Activated CD8-positive, alpha-beta memory T cell treated with anti-CD3 and anti-CD28 coated beads for 24 hours (primary cell): Measurements from ENCODE around the gene GNMT.
"Not testable (repeated sequence)": the region's sequence is repeated elsewhere in the genome, so short reads cannot be mapped to it uniquely, and the experiment has no call there.

Experiments used
- DNase-seq: peaks from one replicate; pipeline ENCODE4 v3.0.0-alpha.2; 2020

Gene GNMT

DNA sequence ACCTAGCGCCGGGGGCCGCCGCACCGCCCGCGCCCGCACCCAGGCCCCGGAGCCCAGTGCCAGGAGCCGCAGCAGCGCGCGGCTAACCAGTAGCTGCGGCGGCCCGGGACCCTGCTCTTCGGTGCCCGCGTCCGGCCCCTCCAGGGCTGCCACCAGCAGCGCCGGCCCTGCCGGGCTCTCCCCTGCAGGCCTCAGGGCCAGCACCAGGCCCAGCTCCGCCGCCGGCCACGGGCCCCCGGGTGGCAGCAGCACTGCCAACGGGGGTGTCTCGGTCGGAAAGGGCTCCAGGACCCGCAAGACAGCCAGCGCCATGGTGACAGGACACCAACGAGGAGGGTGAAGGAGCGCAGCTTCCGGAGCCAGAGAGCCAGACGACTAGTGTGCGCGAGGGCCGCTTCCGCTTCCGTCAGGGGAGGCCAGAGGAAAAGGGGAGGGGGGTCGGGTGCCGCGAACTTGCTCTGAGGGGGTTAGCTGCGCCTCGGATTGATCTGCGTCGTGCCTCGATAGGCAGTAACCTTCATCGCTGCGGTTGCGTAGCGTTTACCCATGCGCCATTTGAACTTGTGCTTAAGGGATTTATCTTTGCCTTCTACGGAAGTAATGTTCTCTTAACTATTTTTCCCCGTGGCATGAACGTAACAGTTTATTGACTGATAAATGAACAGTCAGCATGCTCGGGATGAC lies 18.4 kb downstream of the GNMT start, which contains the start of gene PEX6:
Gene PEX6, minus strand, starts transcription at position 343 of the 684 bp plus-strand sequence. Its CDS starts 31 bp downstream, at position 312.
- DNase-seq: peak; percentile 96

DNA sequence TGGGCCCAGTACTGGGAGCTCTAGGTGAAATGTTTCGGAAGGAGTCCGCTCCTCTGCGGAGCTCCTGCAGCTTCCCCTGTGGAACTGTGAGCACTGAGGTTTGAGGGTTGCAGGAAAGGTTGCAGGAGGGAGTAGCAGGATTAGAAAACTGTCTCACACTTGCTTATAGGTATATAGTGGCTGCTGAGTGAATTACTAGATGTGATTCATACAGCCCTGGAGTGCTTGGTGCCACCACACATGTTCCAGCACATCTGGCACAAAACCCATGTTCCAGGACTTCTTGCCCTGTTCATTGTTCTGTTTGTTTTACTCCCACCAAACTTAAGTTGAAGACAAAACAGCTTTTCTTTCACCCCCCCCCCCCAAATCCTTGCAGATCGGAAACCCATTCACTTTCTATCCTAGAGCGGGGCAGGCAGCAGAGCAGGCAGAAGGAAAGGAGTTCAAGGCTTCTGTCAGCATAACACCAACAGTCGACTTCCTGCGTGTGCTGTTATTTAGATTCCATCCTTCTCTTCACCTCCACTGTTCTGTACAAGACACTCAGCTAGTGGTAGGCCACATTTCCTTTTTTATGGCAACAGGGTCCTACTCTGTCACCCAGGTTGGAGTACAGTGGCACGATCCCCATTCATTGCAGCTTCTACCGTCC lies 19.1 kb downstream of the GNMT start:
- DNase-seq: no peak

DNA sequence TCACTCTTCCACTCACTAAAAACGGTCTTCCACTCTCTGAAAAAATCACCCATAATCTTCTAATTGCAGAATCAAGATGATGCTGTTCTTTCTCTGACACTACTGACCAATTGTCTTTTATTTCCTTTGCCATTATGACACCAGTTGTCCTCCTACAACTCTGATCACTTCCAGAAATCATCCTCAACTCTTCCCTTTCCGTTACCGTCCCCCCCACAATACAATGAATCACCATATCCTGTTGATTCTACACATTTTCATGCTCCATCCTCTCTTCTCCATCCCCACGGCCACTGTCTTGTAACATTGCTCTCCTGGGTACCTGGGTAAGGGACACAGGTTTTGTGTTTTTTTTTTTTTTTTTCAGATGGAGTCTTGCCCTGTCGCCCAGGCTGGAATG lies 21.3 kb downstream of the GNMT start:
- no peak for DNase-seq

DNA sequence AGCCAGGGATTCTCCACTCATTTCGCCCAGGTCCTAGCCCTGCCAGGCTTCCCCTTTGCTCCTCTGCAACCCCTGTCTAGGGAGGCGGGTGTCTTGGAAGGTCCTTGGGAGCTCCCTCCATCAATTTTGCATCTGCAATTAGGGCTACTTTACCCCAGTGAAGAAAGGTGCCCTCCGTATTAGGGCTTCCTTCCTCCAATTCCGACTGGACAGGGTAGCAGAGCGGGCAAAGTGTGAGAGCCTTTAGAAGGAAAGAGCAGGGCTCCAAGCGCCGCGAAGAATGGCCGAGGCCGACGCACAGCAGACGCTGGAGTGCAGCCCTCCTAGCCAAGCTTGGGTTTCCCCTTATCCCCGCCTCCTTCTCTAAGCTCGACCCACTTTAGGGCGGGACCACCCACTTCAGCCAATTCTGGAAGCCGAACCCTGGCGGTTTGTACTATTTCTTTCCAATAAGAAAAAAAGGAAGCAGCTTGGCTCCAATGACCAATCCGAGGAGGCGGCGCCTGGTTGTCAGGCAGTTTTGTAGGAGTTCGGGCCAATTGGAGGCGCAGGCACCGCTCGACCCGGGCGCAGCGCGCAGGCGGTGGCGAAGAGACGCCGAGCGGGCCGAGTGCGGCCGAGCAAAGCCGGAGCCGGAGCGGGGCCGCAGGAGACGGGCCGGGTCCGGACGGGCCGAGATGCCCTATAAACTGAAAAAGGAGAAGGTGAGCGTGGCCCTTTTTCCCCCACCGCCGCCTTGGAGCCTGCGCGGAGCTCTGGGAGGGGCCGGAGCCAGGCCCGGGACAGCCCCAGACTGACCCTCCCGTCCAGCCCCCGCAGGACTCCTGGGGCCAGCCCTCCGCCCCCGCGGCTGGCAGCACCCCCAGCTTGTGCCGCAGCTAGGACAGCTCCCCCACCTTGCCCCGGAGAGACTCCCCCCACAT lies 23.7 kb downstream of the GNMT start, which contains the start of gene PPP2R5D:
Gene PPP2R5D, plus strand, starts transcription at position 570 of the 923 bp plus-strand sequence. Its CDS starts 108 bp downstream, at position 678.
- DNase-seq: peak; percentile 97

DNA sequence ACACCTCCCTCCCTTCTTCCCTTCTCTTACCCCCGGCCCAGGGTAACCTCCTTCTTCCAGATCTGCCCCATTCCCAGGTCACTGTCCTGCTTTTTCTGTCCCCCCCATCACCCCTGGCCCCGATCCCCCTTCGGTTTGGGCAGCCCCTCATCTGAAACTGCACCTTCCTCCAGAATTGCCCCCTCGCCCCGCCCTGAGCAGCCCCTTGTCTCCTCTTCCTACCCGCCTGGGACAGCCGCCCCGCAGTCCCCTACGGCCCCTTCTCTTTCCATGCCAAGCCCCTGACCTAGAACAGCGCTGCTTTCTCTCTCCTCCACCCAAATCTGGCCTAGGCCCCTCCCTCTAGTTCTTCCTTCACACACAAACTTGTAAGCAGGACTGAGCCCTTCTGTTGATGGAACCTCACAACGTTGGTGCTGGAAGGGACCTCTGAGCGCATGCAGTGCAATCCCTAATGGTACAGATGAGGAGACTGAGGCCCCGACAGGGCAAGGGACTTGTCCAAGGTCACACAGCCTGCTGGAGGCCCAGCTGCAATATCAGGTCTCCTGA lies 24.4 kb downstream of the GNMT start:
- DNase-seq: peak; percentile 68

DNA sequence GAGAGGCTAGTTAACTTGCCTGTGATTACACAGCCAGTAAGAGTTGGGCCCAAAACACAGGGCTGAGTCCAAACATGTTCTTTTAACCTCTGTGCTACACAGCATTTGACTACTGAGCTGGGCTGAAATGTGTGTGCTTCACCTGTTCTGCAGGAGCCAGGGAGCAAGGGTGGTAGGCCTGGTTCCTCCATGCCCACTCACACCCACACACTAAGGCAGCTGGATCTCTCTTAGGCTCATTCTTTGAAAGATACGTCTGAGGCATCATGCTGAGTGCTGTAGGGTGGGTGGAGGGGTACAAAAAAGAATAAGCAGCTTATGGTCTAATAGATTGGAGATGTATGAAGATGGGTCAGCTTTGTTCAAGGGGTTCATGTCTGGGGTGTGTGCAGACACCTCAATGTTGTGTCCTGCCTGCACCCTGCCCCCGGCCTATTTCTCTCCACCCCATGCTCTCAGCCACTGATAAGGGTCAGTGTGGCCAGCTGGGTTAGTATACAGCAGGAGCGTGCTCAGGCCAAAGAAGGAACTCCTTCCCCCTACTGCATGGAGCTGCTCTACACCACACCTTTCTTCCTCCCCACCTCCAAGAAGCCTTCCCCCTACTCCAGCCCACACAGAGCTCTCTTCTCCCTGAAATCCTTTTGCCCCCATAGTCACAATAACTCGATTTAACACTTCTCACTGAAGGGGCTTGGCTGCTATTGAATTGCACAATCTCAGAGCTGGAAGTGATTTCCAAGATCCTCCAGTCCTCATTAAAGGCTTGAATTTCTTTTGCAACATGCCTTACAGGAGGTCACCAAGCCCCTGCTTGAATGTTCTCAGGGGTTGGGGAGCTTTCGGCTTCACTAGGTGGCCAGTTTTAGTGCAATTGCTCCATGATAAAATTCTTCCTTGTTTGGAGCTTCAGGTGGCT lies 27.2 kb downstream of the GNMT start:
- DNase-seq: no peak

DNA sequence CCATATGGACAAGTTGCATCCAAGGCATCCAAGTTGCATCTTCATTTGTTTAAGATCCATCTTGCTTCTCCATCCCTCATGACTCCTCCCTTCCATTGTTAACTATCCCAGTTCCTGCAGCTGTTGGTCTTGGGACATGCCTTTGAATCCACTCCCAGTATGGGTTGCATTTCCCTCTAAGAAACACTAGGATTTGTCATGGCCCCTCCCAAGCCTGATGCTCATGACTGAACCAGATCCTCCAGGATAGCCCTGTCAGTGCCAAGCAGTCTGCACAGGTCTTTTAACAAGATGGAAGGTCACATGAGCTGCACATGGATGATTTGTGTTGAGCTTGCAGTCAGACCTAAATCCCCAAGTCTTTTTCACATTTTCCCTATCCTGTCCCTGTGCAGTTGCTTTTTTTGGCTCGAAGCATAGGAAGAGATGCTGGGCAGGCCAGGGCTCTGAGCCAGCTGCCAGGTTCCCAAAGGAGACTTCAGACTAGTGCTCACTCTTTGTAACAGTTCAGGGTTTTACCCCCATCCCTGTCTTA lies 28.0 kb downstream of the GNMT start:
- DNase-seq: no peak

DNA sequence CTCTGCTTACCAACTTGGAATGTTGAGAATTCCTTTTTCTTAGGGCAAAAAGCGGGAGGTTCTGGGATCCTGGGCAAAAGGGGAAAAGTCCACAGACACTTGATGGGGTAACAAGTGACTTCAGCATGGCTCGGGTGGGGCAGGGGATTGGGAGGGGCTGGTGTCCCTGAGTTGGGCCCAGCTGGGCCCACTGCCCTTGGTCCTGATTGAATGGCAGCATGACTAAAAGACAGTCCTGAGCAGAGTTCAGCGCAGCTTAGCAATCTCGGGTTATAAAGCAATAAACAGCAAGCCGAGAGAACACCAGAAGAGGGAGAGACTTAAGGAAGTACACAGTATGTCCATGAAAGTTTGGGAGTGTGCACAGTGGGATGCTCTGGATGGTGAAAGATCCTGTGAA lies 29.4 kb downstream of the GNMT start:
- no peak for DNase-seq

DNA sequence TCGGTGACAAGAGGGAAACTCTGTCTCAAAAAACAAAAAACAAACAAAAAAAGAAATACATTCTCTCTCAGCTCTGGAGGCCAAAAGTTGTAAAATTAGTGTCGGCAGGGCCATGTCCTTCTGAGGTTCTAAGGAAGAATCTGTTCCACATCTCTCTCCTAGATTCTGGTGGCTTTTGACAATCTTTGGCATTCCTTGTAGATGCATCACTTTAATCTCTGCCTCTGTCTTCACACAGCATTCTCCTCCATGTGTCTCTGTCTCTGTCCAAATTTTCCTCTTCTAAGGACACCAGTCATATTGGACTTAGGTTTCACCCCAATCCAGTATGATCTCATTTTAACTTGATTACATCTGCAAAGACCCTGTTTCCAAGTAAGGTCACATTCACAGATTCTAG lies 32.9 kb downstream of the GNMT start:
- no peak for DNase-seq

DNA sequence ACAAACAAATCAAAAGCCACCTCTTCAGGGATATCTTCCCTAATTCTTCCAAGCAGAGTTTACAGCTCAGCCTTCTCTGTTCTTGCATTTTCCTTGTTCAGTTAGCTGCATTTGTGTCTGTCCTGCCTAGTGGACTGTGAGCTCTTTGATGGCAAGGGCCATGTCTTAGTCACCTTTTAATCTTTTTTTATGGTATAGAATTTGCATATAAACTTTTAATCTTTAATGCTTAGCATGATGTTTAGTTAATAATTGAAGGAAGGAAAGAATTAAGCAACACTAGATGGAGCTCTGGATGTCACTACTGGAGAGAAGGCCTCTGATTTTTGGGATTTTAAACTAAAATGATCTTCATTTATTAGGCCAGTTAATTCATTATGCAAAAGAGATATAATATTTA lies 36.0 kb downstream of the GNMT start:
- no peak for DNase-seq

DNA sequence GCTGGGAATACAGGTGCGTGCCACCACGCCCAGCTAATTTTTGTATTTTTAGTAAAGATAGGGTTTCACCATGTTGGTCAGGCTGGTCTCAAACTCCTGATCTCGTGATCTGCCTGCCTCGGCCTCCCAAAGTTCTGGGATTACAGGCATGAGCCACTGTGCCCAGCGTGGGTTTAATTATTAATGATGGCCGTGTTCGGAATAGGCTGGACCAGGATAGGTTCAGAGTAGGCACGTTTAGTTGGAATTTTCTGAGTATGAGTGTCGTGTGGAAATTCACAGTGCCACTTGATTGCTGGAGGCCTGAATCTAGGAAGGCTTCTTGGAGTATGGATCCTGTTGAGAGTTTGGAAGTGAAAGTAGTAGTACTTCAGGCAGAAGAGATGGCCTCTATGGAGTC lies 37.7 kb downstream of the GNMT start:
- not testable (repeated sequence) for DNase-seq

DNA sequence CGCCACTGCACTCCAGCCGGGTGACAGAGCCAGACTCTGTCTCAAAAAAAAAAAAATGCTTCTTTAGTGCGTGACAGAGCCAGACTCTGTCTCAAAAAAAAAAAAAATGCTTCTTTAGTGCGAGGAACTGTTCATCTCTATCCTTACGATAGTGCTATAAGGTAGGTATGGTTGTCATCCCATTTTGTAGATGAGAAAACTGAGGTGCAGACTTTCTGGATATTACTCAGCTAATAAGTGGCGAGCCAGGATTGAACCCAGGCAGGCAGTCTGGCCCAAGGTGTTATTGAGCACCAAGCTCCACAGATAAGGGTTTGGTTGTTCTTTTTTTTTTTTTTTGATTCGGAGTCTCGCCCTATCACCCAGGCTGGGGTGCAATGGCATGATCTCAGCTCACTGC lies 41.3 kb downstream of the GNMT start:
- DNase-seq: no peak

DNA sequence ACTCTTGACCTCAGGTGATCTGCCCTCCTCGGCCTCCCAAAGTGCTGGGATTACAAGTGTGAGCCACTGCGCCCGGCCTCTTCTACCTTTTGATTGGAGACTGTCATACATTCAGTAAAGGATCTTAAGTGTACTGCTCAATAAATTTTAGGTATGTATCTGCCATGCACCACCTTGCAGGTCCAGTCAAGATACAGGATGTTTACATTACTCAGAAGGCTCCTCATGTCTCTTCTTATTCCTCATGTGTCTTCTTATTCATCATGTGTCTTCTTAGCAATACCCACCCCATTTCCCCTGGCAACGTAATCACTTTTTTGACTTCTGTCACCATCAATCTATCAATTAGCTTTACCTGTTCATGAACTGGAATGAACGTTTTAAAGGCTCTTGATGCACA lies 45.3 kb downstream of the GNMT start:
- no peak for DNase-seq

DNA sequence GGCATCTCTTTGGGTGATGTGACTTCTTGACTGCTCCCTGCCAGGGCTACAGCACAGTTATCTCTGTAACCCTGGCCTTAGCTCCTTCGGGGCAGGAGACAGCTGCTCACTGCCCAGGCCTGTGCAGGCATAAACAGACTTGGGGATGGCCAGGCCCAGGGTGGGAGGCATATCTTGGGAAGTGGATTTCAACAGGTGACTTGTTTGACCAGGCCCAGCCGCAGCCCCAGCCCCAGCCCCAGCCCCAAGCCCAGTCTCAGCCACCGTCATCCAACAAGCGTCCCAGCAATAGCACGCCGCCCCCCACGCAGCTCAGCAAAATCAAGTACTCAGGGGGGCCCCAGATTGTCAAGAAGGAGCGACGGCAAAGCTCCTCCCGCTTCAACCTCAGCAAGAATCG lies 45.7 kb downstream of the GNMT start:
- no peak for DNase-seq

DNA sequence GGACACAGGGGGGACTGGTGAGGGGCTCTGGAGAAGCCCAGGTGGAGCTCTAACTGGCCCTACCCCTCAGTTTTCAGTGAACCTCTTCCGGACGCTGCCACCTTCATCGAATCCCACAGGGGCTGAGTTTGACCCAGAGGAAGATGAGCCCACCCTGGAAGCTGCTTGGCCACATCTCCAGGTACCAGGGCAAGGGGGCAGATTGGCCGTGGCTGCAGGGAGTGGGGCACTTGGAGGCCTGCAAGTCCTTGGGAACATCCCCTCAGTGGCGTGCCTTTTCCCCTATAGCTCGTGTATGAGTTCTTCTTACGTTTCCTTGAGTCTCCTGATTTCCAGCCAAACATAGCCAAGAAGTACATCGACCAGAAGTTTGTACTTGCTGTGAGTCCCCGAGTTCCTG lies 46.6 kb downstream of the GNMT start:
- no peak for DNase-seq

DNA sequence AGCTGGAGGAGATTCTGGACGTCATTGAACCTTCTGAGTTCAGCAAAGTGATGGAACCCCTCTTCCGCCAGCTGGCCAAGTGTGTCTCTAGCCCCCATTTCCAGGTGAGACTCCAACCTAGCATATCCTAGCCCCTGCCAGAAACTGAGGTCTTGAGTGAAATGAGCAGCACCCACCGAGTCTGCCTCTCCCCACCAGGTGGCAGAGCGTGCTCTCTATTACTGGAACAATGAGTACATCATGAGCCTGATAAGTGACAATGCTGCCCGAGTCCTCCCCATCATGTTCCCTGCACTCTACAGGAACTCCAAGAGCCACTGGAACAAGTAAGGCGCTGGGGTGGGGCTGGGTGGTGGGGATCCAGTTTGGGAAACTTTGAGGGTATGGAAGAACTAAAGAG lies 48.6 kb downstream of the GNMT start:
- peak; percentile 63 for DNase-seq

DNA sequence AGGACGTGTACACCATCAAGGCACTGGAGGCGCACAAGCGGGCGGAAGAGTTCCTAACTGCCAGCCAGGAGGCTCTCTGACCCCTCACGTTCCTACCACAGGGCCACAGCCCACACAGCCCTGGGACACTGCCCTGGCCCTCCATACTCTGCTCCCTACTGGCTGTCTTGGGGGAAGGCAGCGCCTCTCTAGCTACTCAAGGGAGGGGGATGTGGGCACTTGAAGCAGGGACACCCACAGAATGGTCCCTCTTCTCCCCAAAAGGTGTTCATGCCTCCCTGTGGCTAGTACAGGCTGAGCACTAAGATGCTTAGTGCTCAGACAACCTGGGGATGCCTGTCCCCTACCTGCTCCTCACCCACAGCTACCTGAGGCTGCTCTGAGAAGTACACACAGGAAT lies 50.7 kb downstream of the GNMT start:
- no peak for DNase-seq

DNA sequence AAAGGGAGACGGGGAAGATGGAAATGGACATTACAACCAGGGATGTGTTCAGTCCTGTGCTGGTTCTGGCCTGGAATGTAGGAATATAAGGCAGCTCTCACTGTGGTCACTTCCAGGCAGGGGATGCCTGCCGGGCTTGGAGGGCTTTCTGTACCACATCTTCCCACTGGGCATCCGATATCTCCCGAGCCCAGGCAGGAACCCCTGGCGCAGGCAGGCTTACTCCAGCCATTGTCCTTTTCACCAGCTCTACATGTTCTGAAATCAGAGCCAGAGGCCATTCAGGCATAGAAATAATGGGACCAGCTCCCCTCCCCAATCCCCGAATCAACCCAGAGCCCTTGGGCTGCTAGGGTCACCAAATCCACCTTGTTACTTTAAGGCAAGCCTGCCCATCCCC lies 51.8 kb downstream of the GNMT start:
- DNase-seq: no peak

DNA sequence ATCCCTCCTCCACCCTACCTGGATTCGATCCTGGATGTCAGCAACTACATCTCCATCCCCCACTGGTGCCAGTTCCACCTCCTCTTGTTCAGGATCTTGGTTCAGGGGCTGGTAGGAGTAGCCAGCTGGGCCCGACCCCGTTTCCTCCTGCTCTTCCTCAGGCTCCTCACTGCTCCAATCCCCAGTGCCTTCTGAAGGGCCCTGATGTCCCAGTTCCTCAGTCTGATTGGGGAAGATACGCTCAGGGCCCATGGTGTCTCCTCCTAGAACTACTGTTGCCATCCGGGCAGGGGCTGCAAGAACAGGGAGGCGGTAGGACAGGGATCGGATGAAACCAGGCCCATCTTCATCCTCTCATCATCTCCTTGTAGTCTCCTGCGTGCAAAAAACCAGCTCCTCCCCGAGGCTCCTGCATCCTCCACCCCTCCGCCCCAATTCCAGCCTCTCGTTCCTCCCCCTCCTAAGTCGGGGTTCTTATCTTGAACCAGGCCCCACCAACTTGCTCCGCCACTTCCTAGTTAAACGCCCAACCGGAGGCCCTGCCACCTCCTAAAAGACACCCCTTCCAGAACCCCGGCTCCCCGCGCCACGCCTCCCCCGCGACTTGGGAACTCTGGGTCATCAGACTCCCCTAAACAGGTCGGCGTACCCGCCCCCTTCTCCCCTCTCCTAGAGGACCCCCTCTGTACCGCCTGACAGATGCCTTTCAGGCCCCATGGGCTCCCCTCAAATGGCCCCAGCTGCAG lies 52.7 kb downstream of the GNMT start:
- DNase-seq: no peak
